ENCODE measurements around the gene TMEM18. TPM values are rescaled to one million over a fixed set of nuclear protein-coding genes. Genes with fewer than 3 reads are reported as not detected.

TMEM18 gene
- total and polyA plus RNA-seq, 2 of the 13 experiments (the other 11 are each of a cell fraction or from before 2014, with no cell fraction given) = 45.9 to 49.4 TPM

DNA sequence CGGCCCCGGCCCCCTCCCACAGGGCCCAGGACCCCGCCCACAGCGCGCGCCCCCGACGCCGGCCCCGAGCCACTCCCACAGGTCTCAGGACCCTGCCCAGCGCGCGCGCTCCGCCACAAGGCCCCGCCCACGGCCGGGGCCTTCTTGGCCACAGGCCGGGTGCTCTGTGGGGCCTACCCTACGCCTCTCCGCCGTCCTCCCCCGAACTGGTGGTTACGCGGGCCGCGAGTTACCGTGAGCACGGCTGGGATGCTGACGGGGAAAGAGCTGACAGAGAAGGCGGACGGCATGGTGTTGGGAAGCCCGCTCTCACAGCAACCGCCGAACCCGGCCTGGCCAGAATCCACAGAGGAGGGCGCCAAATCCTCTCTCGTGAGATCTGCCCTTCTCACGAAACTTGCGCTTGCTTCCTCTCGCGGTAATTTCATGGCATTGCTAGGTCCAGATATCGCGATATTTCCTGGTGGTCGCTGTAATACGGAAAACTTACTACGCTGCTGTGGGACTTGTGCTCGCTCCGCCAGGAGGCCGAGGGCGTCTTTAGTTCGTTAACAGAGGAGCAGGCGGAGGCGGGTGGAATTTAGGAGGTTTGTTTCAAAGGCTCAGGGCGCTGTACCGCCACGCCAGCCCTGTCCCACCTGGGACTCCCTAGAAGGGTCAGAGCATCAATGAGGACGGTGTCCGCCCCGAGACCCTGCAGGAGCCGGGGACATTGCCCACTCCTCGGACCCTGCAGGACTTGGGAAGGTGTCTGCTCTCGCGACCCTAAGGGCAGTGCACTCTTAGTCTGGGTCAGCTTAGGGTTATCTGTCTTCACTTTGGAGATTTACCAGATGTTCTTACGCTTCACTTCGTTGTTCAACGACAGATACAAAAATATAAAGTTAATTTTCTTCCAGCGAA, at the start of gene TMEM18 (continued):
- TF ChIP-seq RBAK (CRISPR knock-in tag; IDR thresholded peaks at IDR 0.05) = no peak
- TF ChIP-seq, protein P1, sequence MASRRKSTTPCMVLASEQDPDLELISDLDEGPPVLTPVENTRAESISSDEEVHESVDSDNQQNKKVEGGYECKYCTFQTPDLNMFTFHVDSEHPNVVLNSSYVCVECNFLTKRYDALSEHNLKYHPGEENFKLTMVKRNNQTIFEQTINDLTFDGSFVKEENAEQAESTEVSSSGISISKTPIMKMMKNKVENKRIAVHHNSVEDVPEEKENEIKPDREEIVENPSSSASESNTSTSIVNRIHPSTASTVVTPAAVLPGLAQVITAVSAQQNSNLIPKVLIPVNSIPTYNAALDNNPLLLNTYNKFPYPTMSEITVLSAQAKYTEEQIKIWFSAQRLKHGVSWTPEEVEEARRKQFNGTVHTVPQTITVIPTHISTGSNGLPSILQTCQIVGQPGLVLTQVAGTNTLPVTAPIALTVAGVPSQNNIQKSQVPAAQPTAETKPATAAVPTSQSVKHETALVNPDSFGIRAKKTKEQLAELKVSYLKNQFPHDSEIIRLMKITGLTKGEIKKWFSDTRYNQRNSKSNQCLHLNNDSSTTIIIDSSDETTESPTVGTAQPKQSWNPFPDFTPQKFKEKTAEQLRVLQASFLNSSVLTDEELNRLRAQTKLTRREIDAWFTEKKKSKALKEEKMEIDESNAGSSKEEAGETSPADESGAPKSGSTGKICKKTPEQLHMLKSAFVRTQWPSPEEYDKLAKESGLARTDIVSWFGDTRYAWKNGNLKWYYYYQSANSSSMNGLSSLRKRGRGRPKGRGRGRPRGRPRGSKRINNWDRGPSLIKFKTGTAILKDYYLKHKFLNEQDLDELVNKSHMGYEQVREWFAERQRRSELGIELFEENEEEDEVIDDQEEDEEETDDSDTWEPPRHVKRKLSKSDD (CRISPR knock-in tag; IDR thresholded peaks at IDR 0.05; ENCODE audit: low read depth) = peak; percentile 87
- TF ChIP-seq, protein P2, sequence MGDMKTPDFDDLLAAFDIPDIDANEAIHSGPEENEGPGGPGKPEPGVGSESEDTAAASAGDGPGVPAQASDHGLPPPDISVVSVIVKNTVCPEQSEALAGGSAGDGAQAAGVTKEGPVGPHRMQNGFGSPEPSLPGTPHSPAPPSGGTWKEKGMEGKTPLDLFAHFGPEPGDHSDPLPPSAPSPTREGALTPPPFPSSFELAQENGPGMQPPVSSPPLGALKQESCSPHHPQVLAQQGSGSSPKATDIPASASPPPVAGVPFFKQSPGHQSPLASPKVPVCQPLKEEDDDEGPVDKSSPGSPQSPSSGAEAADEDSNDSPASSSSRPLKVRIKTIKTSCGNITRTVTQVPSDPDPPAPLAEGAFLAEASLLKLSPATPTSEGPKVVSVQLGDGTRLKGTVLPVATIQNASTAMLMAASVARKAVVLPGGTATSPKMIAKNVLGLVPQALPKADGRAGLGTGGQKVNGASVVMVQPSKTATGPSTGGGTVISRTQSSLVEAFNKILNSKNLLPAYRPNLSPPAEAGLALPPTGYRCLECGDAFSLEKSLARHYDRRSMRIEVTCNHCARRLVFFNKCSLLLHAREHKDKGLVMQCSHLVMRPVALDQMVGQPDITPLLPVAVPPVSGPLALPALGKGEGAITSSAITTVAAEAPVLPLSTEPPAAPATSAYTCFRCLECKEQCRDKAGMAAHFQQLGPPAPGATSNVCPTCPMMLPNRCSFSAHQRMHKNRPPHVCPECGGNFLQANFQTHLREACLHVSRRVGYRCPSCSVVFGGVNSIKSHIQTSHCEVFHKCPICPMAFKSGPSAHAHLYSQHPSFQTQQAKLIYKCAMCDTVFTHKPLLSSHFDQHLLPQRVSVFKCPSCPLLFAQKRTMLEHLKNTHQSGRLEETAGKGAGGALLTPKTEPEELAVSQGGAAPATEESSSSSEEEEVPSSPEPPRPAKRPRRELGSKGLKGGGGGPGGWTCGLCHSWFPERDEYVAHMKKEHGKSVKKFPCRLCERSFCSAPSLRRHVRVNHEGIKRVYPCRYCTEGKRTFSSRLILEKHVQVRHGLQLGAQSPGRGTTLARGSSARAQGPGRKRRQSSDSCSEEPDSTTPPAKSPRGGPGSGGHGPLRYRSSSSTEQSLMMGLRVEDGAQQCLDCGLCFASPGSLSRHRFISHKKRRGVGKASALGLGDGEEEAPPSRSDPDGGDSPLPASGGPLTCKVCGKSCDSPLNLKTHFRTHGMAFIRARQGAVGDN (CRISPR knock-in tag; IDR thresholded peaks at IDR 0.05) = peak; percentile 94
- peak; percentile 94 for TF ChIP-seq ZNF501 (CRISPR knock-in tag; IDR thresholded peaks at IDR 0.05)
- TF ChIP-seq YEATS2 (CRISPR knock-in tag; IDR thresholded peaks at IDR 0.05; ENCODE audit: borderline replicate concordance) = peak; percentile 100
- peak; percentile 98 for TF ChIP-seq HES4 (CRISPR knock-in tag; IDR thresholded peaks at IDR 0.05; ENCODE audit: borderline replicate concordance)
- no peak for TF ChIP-seq NFRKB (IDR thresholded peaks at IDR 0.05)
- no peak for TF ChIP-seq ZNF75D (CRISPR knock-in tag; IDR thresholded peaks at IDR 0.05; ENCODE audit: borderline replicate concordance)
- TF ChIP-seq ZNF558 (CRISPR knock-in tag; IDR thresholded peaks at IDR 0.05; ENCODE audit: borderline replicate concordance) = peak; percentile 90; the same call in 1 of the 2 replicates
- TF ChIP-seq, protein P3, sequence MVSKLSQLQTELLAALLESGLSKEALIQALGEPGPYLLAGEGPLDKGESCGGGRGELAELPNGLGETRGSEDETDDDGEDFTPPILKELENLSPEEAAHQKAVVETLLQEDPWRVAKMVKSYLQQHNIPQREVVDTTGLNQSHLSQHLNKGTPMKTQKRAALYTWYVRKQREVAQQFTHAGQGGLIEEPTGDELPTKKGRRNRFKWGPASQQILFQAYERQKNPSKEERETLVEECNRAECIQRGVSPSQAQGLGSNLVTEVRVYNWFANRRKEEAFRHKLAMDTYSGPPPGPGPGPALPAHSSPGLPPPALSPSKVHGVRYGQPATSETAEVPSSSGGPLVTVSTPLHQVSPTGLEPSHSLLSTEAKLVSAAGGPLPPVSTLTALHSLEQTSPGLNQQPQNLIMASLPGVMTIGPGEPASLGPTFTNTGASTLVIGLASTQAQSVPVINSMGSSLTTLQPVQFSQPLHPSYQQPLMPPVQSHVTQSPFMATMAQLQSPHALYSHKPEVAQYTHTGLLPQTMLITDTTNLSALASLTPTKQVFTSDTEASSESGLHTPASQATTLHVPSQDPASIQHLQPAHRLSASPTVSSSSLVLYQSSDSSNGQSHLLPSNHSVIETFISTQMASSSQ (IDR thresholded peaks at IDR 0.05; ENCODE audit: low read depth) = no peak
- TF ChIP-seq, protein P3 (CRISPR knock-in tag; IDR thresholded peaks at IDR 0.05; ENCODE audit: borderline replicate concordance) = peak; percentile 72; the same call in 1 of the 2 replicates
- TF ChIP-seq HIVEP1 (CRISPR knock-in tag; IDR thresholded peaks at IDR 0.05) = peak; percentile 94
- TF ChIP-seq, protein P4, sequence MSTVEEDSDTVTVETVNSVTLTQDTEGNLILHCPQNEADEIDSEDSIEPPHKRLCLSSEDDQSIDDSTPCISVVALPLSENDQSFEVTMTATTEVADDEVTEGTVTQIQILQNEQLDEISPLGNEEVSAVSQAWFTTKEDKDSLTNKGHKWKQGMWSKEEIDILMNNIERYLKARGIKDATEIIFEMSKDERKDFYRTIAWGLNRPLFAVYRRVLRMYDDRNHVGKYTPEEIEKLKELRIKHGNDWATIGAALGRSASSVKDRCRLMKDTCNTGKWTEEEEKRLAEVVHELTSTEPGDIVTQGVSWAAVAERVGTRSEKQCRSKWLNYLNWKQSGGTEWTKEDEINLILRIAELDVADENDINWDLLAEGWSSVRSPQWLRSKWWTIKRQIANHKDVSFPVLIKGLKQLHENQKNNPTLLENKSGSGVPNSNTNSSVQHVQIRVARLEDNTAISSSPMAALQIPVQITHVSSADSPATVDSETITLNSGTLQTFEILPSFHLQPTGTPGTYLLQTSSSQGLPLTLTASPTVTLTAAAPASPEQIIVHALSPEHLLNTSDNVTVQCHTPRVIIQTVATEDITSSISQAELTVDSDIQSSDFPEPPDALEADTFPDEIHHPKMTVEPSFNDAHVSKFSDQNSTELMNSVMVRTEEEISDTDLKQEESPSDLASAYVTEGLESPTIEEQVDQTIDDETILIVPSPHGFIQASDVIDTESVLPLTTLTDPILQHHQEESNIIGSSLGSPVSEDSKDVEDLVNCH (CRISPR knock-in tag; IDR thresholded peaks at IDR 0.05) = peak; percentile 32; the same call in 1 of the 2 replicates
- peak; percentile 27; the same call in 1 of the 2 replicates for TF ChIP-seq ZNF775 (CRISPR knock-in tag; IDR thresholded peaks at IDR 0.05; ENCODE audit: borderline replicate concordance)

All from HepG2 (cell line).